IPS DF 6.9 (cell line): Measurements from ENCODE around the gene PCED1B.

Experiments used
- DNase-seq: peaks from one replicate; pipeline ENCODE4 v3.0.0-alpha.2; 2013; ENCODE audit warnings: low read depth, low spot score
- H3K27ac ChIP-seq: one replicate; pipeline ENCODE4 v1.5.1; 2013; ENCODE audit warnings: low read length, control low read depth
- H3K27me3 ChIP-seq: 2 replicates; pipeline ENCODE4 v1.6.1; 2013; ENCODE audit warnings: mild to moderate bottlenecking, low read length; ENCODE audit not compliant: control insufficient read depth, insufficient read depth
- H3K36me3 ChIP-seq: 2 replicates; pipeline ENCODE4 v1.6.1; 2013; ENCODE audit warnings: low read length; ENCODE audit not compliant: control insufficient read depth, insufficient read depth
- H3K4me1 ChIP-seq: 2 replicates; pipeline ENCODE4 v1.6.1; 2013; ENCODE audit warnings: low read length; ENCODE audit not compliant: control insufficient read depth, insufficient read depth
- H3K4me3 ChIP-seq: 2 replicates; pipeline ENCODE4 v1.5.1; 2013; ENCODE audit warnings: mild to moderate bottlenecking, low read length
- H3K9me3 ChIP-seq: 2 replicates; pipeline ENCODE4 v1.6.1; 2013; ENCODE audit warnings: low read length, inconsistent platforms; ENCODE audit not compliant: control insufficient read depth, insufficient read depth
- WGBS: extraction: QIAGEN DNeasy Blood & Tissue Kit; methylation state at CpG from one replicate; pipeline ENCODE4 v1.1.7; 2013; ENCODE audit warnings: mixed read lengths, missing lambda C conversion rate; ENCODE audit not compliant: insufficient read length, insufficient coverage; 5-methylcytosine and 5-hydroxymethylcytosine counted together

PCED1B gene, protein sequence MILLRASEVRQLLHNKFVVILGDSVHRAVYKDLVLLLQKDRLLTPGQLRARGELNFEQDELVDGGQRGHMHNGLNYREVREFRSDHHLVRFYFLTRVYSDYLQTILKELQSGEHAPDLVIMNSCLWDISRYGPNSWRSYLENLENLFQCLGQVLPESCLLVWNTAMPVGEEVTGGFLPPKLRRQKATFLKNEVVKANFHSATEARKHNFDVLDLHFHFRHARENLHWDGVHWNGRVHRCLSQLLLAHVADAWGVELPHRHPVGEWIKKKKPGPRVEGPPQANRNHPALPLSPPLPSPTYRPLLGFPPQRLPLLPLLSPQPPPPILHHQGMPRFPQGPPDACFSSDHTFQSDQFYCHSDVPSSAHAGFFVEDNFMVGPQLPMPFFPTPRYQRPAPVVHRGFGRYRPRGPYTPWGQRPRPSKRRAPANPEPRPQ

DNA sequence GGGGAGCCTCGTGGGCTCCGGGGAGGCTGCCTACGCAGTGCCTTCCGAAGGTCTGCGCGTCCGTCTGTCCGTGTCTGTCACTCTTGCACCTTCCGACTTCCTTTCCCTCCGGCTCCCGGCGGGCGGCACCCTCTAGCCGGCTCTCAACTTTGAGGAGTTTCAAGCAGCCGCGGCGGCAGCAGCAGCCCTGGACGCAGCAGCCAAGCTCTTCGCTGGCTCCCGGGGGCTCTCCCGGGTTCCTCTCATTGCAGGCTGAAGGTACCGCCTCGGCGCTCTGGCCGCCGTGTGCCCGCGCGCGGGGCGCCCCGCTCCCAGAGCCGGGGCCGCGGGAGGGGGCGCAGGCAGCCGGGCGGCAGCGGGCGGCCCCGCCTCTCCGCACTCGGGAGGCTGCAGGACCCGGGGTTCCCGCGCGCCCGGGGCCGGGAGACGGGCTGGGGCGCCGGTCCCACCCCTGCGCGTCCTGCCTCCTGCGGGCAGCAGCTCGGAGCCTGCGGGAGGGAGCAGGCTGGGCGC lies at the start of gene PCED1B, which contains the start of gene AMIGO2:
TSS of gene PCED1B (plus strand) at position 154 of the 513 bp plus-strand sequence. CDS start 155,443 bp downstream, outside the sequence.
TSS of gene AMIGO2 (minus strand) at position 492 of the 513 bp plus-strand sequence. CDS start 957 bp downstream, outside the sequence.
- no CpG with 5 or more reads among the region's 58 CpGs for WGBS
- Histone ChIP-seq H3K9me3 (no peaks in the 10 kb centered on the region), H3K4me1 (peaks cover 2% of the 10 kb centered on the region), H3K4me3 (peak within 1 kb of the TSS; percentile 53; the same call in 1 of the 2 replicates), H3K27me3 (peaks cover 7% of the 10 kb centered on the region), H3K36me3 (no peaks in the 10 kb centered on the region), H3K27ac (no peak within 1 kb of the TSS)
- no peak for DNase-seq

DNA sequence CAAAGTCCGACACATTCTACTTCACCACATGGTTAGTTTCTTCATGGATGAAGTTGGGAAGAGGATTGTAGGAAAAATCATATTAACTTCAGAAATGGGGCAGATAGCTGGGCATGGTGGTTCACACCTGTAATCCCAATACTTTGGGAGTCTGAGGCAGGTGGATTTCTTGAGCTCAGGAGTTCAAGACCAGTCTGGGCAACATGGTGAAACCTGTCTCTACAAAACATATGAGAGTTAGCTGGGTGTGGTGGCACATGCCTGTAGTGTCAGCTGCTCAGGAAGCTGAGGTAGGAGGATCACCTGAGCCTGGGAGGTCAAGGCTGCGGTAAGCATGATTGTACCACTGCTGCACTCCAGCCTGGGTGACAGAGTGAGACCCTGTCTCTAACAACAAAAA lies 49.5 kb upstream of the PCED1B start:
- no peaks in the 10 kb centered on the region for H3K27me3 ChIP-seq
- no peaks in the 10 kb centered on the region for H3K9me3 ChIP-seq
- no peak overlapping the region for H3K4me3 ChIP-seq
- WGBS, result no CpG with 5 or more reads among the region's 2 CpGs
- H3K27ac ChIP-seq, result no peak overlapping the region
- no peaks in the 10 kb centered on the region for H3K4me1 ChIP-seq
- no peaks in the 10 kb centered on the region for H3K36me3 ChIP-seq
- no peak for DNase-seq

DNA sequence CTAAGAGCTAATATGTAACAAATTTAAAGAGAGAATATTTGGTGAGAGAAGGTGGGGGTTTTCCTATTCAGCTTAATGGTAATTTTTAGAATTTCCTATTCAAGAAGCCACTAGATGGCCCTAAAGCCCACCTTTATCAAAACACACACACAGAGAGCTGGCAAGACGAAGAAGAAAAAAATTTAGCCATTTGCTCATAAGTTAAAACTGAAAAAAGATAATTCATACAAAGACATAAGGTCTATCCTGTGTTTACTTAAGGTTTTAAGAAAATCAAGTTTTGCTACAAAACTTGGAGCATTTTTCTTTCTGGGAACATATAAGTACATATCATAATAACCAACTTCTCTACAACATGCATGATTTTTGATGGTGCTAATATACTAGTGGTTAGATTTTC lies 46.8 kb upstream of the PCED1B start:
- WGBS, result no CpG with 5 or more reads among the region's 1 CpG
- no peaks in the 10 kb centered on the region for H3K9me3 ChIP-seq
- peak; percentile 20 for DNase-seq

DNA sequence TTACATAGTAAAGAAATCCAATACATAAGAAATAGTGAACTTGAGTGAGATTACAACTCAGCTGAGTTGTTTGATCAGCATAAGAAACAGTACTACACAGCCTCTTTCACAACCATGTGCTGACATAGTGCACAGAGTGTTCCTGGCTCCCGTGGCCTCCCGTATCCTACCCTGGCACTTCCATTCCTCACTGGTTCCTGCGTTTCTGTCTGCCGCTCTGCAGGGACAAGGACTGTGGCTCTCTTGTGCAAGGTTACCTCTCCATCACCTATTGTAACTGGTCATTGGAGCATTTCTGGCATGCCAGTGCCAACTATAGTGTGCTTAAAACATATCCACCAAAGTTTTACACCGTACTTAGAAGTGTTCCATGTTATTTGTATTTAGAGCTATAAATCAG lies 46.3 kb upstream of the PCED1B start:
- WGBS, result no CpG with 5 or more reads among the region's 5 CpGs
- no peak overlapping the region for H3K4me3 ChIP-seq
- H3K9me3 ChIP-seq, result no peaks in the 10 kb centered on the region
- no peaks in the 10 kb centered on the region for H3K27me3 ChIP-seq
- H3K36me3 ChIP-seq, result no peaks in the 10 kb centered on the region
- no peak for DNase-seq
- no peak overlapping the region for H3K27ac ChIP-seq
- no peaks in the 10 kb centered on the region for H3K4me1 ChIP-seq

More for the DNA sequence above, 46.8 kb upstream of the PCED1B start:
- H3K4me3 ChIP-seq, result no peak overlapping the region
- no peaks in the 10 kb centered on the region for H3K27me3 ChIP-seq
- no peak overlapping the region for H3K27ac ChIP-seq
- H3K4me1 ChIP-seq, result no peaks in the 10 kb centered on the region
- no peaks in the 10 kb centered on the region for H3K36me3 ChIP-seq

DNA sequence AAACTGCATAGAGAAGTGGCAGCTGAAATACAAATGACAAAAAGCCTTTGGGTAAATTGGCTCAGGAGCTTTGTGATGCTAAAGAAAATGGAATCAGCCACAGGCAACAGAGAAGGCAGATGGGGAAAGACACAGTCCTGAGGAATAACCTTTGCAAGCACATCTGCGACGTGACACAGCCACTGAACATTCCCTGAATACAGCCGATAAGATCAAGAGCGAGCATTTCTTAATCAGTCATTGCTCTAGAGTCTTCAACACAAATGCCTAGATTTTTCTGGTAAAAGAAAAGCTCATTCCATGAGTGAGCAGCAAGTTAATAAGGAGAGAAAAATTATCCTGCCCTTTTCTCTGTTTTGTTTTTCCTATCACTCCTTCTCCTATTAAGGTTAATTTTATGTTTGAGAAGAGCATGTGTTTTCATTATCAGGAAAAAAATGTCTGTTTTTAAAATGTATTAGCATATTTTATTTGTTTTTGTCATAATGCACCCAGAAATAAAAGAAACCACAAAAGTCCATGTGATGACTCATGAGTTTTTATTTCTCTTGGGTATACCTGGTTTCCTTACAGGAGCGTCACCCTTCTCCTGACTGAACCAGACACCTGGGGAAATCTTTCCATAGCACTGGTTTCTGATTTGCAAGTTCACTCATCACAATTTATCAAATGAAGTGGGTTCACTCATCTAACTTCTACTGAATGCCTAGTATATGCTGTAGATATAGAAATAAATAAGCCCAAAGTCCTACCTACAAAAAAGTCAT lies 45.4 kb upstream of the PCED1B start:
- no CpG with 5 or more reads among the region's 5 CpGs for WGBS
- no peak overlapping the region for H3K27ac ChIP-seq

DNA sequence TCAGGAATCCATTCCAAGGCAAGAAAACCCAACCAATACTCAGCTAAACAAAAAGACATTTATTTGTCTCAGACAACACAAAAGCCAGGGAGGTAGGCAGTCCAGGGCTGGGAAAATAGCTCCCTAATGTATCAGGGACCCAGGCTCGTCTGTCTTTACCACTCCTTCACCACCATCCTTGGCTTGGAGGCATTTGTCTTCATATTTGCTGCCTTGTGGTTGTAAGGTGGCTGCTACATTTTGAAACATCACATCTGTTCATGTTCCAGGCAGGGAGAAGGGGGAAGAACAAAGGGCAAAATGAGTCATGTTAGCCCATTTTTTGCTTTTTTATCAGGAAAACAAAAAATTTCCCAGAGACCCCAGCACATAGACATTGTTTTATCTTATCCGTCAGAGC lies 44.8 kb upstream of the PCED1B start:
- H3K27ac ChIP-seq, result no peak overlapping the region
- no CpG with 5 or more reads among the region's 2 CpGs for WGBS
- no peaks in the 10 kb centered on the region for H3K9me3 ChIP-seq
- no peaks in the 10 kb centered on the region for H3K27me3 ChIP-seq
- no peak overlapping the region for H3K4me3 ChIP-seq
- H3K4me1 ChIP-seq, result no peaks in the 10 kb centered on the region
- no peaks in the 10 kb centered on the region for H3K36me3 ChIP-seq
- no peak for DNase-seq

More for the DNA sequence above, 45.4 kb upstream of the PCED1B start:
- Histone ChIP-seq H3K9me3 (no peaks in the 10 kb centered on the region), H3K36me3 (no peaks in the 10 kb centered on the region), H3K4me3 (no peak overlapping the region), H3K4me1 (no peaks in the 10 kb centered on the region), H3K27me3 (no peaks in the 10 kb centered on the region)
- no peak for DNase-seq

DNA sequence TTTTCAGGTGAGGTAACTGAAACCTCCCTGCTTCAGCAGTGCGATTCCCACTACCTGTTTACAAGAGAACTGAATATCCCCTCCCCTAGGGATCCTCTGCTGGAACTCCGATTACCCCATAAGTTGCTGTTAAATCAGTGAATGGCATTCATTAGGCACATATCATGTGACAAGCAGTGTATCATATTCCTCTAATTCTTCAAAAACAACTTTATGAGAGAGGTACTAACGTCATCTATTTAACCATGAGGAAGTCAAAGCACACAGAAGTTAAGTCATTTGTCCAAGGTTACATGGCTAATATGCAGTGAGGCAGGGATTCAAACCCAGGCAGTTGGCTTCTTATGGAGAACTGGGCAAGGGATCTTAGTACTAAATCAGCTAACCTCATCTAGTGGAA lies 43.9 kb upstream of the PCED1B start:
- H3K9me3 ChIP-seq, result no peaks in the 10 kb centered on the region
- no peaks in the 10 kb centered on the region for H3K4me1 ChIP-seq
- H3K27ac ChIP-seq, result no peak overlapping the region
- no peak for DNase-seq
- no peak overlapping the region for H3K4me3 ChIP-seq
- WGBS, result no CpG with 5 or more reads among the region's 3 CpGs
- no peaks in the 10 kb centered on the region for H3K36me3 ChIP-seq
- no peaks in the 10 kb centered on the region for H3K27me3 ChIP-seq

DNA sequence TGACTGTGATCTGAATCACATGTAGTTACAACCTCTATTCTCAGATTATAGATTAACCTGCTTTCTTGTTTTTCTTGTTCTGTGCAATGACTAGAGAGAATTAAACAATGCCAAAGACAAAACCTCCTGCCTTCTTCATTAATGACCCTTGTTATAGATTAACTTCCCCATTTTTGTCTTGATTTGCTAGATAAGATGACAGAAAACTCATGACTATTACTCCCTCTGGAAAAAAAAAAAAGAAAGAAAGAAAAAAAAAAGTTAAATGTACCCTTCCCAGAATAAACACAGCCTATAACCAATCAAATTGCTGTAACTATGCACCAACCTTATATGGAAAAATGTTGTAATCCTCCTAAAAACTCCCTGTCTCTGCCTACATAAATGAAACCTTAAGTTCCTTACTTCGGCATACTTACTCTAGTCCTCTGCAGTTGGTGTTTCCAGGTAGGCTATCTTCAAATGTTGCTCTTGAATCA lies 41.1 kb upstream of the PCED1B start:
- no peak overlapping the region for H3K4me3 ChIP-seq
- no CpG with 5 or more reads among the region's 1 CpG for WGBS
- no peaks in the 10 kb centered on the region for H3K27me3 ChIP-seq
- H3K36me3 ChIP-seq, result no peaks in the 10 kb centered on the region
- no peak for DNase-seq
- no peaks in the 10 kb centered on the region for H3K4me1 ChIP-seq
- H3K9me3 ChIP-seq, result no peaks in the 10 kb centered on the region
- no peak overlapping the region for H3K27ac ChIP-seq

DNA sequence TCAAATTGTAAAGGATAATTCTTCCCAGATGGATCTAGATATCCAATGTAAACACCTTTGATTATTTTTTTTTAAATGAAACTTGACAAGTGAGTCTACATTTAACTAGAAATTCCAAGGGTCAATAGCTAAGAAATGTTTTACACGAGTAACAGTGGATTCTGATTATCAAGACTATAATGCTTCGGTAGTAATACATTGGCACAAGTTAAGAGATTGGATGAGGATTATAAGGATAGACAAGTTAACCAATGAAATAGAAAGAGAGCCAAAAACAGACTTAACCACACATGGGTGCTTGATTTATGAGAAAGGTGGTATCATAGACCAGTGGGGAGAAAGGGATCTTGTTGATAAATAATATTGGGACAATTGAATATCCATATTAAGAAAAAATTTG lies 40.3 kb upstream of the PCED1B start:
- Histone ChIP-seq H3K4me3 (no peak overlapping the region), H3K27ac (no peak overlapping the region)
- no CpG with 5 or more reads among the region's 2 CpGs for WGBS

DNA sequence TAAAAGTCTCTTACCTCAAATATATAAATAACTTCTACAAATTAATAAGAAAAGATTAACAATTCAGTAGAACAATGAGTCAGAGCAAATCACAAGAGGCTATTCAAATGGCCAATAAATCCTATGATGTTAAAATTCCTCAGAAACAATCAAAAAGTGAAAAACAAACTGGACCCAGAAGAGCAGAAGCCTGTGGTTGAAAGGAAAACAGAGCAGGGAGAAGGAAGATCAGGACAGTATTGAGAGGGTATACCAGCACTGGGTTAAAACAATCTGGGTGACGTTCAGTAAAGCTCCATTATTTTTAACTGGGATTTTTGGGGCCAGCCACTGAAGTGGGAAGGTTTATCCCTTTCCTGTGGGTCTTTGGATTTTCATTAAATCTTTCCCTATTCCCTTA lies 39.7 kb upstream of the PCED1B start:
- Histone ChIP-seq H3K36me3 (no peaks in the 10 kb centered on the region), H3K9me3 (no peaks in the 10 kb centered on the region), H3K27me3 (no peaks in the 10 kb centered on the region), H3K4me1 (no peaks in the 10 kb centered on the region), H3K4me3 (no peak overlapping the region), H3K27ac (no peak overlapping the region)
- WGBS, result no CpG with 5 or more reads among the region's 1 CpG
- DNase-seq, result no peak

More for the DNA sequence above, 40.3 kb upstream of the PCED1B start:
- DNase-seq, result no peak
- H3K4me1 ChIP-seq, result no peaks in the 10 kb centered on the region
- no peaks in the 10 kb centered on the region for H3K9me3 ChIP-seq
- no peaks in the 10 kb centered on the region for H3K27me3 ChIP-seq
- H3K36me3 ChIP-seq, result no peaks in the 10 kb centered on the region
